Breast epithelium (tissue), 3 donors: ENCODE data around the gene SERPINA9.

Source experiments
- POLR2A ChIP-seq: fragments of 450-650 bp; IDR thresholded peaks from one replicate; pipeline ENCODE4 v1.6.1; 2016; ENCODE audit warnings: antibody characterized with exemption, mild to moderate bottlenecking, moderate library complexity
- TF ChIP-seq, protein P1 (sequence below), 3 donors: fragments of 450-650 bp; IDR thresholded peaks; one replicate each; pipeline ENCODE4 v1.5.1; 2016 to 2017; ENCODE audit warnings: antibody characterized with exemption in 3 of 3, mild to moderate bottlenecking in 3 of 3, moderate library complexity in 3 of 3

- TF ChIP-seq, protein P1, sequence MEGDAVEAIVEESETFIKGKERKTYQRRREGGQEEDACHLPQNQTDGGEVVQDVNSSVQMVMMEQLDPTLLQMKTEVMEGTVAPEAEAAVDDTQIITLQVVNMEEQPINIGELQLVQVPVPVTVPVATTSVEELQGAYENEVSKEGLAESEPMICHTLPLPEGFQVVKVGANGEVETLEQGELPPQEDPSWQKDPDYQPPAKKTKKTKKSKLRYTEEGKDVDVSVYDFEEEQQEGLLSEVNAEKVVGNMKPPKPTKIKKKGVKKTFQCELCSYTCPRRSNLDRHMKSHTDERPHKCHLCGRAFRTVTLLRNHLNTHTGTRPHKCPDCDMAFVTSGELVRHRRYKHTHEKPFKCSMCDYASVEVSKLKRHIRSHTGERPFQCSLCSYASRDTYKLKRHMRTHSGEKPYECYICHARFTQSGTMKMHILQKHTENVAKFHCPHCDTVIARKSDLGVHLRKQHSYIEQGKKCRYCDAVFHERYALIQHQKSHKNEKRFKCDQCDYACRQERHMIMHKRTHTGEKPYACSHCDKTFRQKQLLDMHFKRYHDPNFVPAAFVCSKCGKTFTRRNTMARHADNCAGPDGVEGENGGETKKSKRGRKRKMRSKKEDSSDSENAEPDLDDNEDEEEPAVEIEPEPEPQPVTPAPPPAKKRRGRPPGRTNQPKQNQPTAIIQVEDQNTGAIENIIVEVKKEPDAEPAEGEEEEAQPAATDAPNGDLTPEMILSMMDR (IDR thresholded peaks at IDR 0.05), result no peak
- no peak for TF ChIP-seq POLR2A
Observed at GRCh38 chr14:94424371-94424770, 51.6 kb downstream of the SERPINA9 start.
